ENCODE results near the gene GALNT2. TPM values are rescaled to one million over a fixed set of nuclear protein-coding genes. Genes with fewer than 3 reads are reported as not detected.

GALNT2 gene
- total RNA-seq, 1 experiment from 2014 or later, result 47.0 TPM

DNA sequence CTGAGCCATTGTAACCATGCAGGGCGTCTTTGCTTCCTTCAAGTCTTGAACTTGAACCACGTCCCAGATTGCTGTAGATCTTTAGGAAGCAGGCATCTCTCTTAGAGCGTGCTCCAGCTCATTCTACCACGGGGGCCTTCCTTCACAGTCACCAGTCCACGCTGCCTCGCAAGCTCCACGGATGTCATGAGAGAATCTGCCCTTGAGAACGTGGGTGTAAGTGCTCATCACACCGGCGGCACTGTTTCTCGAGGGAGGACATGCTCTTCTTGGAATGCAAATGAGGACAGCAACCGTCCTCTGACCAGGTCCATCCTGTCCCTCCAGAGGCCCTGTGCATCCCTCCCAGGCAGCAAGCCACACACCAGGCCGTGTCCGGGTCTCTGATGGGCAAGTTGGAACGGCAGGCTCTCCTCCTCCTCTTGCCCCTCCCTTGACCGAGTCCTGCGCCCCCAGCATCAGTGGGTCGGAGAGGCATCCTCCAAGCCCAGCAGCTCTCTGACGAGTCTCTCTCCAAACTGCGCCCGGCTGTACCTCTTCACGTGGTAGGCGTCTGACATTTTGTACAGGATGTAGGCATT lies 256.0 kb downstream of the GALNT2 start:
- no peak for DNase-seq (ENCODE audit: extremely low read depth, low read depth)

GRCh38 chr1:230323686-230324085 lies 256.6 kb downstream of the GALNT2 start:
- DNase-seq (ENCODE audit: extremely low read depth, low read depth), result no peak

- DNase-seq (ENCODE audit: extremely low read depth, low read depth), result no peak
Measured at GRCh38 chr1:230326971-230327891, 260.2 kb downstream of the GALNT2 start.

- DNase-seq (ENCODE audit: extremely low read depth, low read depth), result no peak
Measured at GRCh38 chr1:230327892-230328284, 260.9 kb downstream of the GALNT2 start.

DNA sequence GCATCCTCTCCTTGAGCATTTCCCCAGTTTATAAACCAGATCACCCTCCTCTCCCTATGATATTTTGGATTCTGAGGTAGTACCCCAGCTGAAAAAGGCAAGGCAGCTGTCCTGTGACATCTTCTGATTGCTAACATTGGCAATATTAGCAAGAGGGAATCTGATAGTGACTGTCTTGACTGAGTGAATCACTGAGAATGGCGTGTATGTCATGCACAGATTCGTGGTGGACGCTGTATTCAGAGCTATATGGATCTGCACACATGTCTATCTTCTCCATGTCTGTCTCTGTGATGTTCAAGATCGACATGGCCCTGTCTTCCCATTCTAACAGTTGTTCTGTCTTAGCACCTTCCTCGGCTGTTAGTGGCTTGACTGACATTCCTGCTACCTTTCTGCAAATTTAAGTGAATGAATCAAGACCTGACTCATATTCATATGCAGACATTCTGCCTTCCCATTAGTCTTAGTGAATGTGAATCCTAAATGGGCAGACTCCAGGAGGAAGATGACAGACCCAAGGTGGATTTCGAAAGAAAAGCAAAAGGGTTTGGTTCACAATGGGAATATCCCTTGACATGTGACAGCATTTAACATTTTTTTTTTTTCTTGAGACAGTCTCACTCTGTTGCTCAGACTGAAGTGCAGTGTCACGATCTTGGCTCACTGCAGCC lies 261.4 kb downstream of the GALNT2 start:
- DNase-seq (ENCODE audit: extremely low read depth, low read depth), result no peak

DNA sequence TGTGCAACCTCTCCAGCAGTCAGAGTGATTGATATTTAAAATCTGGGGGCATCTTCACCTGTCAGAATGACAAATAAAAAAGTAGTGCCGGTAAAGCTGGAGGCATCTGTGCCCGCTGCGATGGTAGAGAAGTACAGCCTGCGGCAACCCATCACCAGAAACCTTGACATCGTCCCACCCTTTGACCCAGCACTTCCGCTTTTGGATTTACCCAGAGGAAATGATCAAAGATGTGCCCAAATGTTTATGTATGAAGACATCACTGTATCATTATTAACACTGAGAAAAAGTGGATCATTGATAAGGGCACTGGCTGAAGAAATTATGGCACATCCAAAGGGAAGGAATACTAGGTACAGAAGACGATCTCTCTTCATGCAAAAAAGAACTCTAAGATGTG lies 263.1 kb downstream of the GALNT2 start:
- DNase-seq (ENCODE audit: extremely low read depth, low read depth), result no peak
